GM18519 (cell line): ENCODE data around the gene PTPRD.
A peak's percentile ranks its signal among the peaks of the same experiment; 100 is the strongest.

Experiments used
- ATAC-seq: cut with Tn5 transposase; IDR thresholded peaks from one replicate; pipeline ENCODE4 v1.9.1; 2021; ENCODE audit warnings: mild to moderate bottlenecking, moderate library complexity; ENCODE audit not compliant: unreplicated experiment, low FRiP score

PTPRD gene

GRCh38 chr9:10612641-10613398 lies at the start of gene PTPRD:
Gene PTPRD (minus strand): TSS chr9:10613002.
- peak; percentile 90 for ATAC-seq

DNA sequence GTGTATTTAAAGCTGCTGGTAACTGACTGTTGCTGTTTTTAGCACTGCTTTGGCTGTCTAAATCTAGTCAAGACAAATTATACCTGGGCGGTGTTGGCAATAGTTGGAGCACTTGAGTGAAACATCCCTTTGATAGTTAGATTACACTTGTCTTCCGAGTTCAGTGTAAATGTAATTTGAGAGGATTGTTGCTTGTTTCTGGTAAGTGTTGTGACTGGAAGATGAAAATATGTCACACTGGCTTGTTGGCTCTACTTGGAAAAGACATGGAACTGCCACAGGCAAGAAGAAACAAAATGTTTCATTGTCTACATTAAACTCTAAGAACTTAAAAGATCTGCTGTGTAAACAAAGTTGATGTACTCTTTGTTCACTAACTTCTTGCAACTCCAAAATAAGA lies 49.2 kb upstream of the PTPRD start:
- ATAC-seq, result no peak

DNA sequence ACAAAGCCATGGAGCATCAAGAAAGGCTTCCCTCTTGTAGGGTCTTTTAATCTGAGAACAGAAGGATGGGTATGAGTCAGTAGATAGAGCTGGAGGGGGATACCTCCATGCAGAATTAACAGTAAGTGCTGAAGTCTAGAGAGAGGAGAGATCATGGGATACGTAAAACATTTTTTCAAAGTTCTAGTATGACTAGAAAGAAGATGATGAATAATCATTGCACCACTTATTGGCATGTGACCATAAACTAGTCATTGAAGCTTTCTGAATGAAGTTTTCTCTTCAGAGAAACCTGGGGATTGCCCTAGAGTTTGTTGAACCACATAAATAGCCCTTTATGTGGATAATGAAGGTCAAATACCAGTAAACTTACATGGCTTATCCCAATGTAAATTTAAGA lies 48.6 kb upstream of the PTPRD start:
- no peak for ATAC-seq

DNA sequence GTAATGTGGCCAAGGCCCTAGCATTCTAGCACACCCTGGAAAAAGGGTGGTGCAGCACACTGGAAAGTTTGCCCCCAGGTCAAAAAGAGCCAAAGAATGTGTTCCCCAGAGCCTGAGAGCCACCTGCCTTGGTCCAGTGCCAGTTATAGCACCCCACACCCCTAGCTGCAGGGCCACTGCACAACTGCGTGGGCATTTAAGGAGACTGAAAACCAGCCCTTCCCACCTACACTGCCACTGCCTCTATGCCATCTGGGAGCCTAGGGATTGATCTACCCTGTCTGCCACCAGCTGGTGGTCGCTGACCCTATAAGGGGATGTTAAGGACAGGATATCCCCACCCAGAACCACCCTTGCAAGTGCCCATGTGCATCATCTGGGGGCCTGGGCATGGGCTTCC lies 38.2 kb upstream of the PTPRD start:
- no peak for ATAC-seq

- ATAC-seq, result no peak
Observed at GRCh38 chr9:10649076-10649475, 36.3 kb upstream of the PTPRD start.

DNA sequence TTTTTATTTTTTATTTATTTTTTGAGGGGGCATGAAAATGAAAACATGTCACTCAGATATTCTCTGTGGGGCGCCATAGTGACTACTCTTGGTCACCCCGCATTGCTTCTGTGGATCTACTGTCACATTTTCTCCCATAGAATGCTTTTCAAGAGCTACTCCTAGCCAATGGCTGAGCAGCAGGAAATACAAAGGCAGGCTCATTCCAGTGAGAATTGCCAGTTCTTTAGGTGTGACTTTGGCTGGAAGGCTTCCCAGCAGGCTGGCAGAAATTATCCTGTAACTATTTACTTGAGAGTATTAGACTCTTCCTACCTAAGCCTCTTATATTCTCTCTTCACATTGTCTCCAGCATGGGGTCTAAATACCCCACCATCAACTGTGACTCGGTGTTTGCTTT lies 21.0 kb upstream of the PTPRD start:
- ATAC-seq, result no peak

GRCh38 chr9:10614196-10614800 lies 1.5 kb upstream of the PTPRD start:
- ATAC-seq, result no peak

DNA sequence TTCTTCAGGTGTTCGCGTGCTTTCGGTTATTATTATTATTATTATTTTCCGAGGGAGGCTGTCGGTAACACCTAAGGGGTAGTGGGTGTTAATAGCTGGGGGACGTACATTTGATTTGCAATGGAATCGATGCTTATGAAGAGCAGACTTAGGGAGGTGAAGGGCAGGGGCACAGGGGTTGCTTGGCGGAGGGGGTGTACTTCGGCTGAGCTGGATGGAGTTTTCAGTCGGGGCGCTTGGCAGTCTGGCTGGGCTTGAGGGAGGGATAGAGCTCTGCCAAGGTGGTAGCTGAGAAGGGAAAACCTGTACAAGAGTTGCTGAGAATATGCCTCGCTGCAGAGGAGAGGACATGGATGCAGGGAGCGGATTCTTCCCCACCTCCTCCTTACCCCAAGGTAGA lies 617 bp upstream of the PTPRD start:
- ATAC-seq, result no peak

GRCh38 chr9:10605388-10605787 lies 7.4 kb downstream of the PTPRD start:
- ATAC-seq, result no peak

- no peak for ATAC-seq
Observed at GRCh38 chr9:10604927-10605326, 7.9 kb downstream of the PTPRD start.

DNA sequence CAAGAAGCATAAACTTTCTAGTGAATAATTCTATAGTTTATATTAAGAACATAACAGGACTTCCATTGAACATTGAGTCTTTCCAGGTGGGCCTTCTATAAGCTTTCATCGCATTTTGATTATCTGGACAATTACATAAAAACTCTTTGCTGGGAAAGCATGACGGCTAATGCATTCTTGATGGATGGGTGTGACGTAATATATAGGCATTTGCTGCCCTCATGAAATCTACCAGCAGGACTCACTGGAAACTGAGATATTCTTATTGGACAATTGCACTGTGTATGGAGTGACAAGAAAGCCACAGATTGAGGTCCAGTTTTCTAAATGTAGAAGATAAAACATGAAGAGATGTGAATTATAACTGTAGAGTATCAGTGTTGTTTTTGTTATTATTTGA lies 15.0 kb downstream of the PTPRD start:
- no peak for ATAC-seq

GRCh38 chr9:10594482-10594881 lies 18.3 kb downstream of the PTPRD start:
- no peak for ATAC-seq

- no peak for ATAC-seq
Observed at GRCh38 chr9:10586407-10586806, 26.4 kb downstream of the PTPRD start.

- ATAC-seq, result no peak
Observed at GRCh38 chr9:10571699-10572098, 41.1 kb downstream of the PTPRD start.

GRCh38 chr9:10566848-10567247 lies 46.0 kb downstream of the PTPRD start:
- no peak for ATAC-seq

- no peak for ATAC-seq
Observed at GRCh38 chr9:10562581-10563343, 50.0 kb downstream of the PTPRD start.

- no peak for ATAC-seq
Observed at GRCh38 chr9:10548348-10548747, 64.5 kb downstream of the PTPRD start.

DNA sequence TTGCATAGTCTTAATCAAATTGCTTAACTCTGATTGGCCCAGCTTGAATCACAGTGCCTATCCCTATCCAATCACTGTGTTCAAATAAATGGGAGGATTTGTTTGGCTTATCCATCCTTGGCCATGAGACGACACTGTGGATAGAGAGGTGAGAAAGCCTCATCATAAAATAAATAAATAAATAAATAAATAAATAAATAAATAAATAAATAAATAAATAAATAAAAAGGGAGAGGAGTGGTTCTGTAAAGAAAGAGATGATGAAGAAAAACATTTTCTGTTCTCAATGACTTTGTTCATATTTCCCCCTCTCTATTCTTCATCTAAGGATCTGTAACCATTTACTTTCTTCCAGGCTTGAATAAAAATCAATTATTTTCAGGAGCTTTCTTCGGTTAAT lies 74.7 kb downstream of the PTPRD start:
- ATAC-seq, result no peak

DNA sequence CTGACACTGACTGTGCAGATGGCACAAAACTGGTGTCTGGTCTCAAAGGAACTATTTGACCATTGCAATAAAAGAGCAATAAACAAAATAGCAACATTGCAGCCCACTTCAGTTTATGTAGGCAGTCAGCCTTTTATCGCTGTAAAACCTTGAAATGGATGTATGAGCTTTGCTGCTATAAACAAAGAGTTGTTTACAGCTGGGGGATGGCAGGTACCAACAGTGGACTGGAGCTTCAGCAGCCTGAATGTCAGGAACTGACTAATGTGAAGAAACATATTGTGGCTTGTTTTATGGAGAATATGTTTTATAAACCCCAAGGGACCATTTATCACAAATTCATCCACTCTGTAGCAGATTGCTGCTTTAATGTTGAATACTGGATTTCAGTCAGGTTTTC lies 78.0 kb downstream of the PTPRD start:
- ATAC-seq, result no peak

DNA sequence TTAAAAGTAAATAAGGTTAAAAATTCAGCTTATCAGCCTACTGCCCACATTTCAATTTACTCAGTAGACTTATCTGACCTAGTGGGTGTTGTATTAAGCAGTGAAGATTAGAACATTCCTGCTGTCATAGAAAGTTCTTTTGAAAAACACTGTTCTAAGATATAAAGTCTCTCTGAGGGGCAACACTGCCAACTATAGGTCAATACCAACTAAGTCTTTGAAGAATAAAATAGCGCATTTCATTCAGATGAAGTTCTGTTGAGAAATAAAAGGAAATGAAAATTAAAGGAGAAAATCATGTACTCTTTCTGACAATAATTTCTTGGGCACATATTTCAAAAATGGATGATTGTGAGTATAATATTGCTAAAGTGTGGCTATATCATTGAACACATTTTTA lies 86.8 kb downstream of the PTPRD start:
- no peak for ATAC-seq

GRCh38 chr9:10523164-10523563 lies 89.6 kb downstream of the PTPRD start:
- ATAC-seq, result no peak

DNA sequence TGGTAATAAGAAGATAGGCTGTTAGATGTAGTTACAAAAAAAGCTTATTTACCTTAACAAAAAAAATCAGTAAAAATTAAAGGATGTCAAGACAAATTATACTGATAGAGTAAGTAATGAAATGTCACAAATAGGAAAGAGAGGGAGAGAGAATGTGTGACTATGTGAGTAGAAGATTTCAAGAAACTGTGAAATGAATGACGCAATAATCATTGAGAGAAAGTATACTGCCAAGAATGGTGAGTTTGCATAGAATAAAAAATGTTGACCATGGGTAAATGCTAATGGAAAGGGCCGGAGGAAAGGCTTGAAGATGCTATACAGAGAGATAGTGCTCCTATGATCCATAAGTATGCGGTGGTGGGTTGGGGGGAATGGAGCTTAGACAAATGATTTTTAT lies 100.7 kb downstream of the PTPRD start:
- ATAC-seq, result no peak
